Tibial nerve (tissue), 3 donors: ENCODE data around the gene ROBO1.

Experiments used
- CTCF ChIP-seq, 5 experiments: fragments of 200-600 bp in 3 of 5; fragments of 450-650 bp in 2 of 5; sonication (generic) in 3 of 5; IDR thresholded peaks; one replicate each; pipeline ENCODE4 v1.5.1; 2016 to 2019; ENCODE audit warnings: antibody characterized with exemption in 5 of 5, mild to moderate bottlenecking in 3 of 5, moderate library complexity in 2 of 5
- POLR2A ChIP-seq, 2 donors: fragments of 450-650 bp; IDR thresholded peaks; one replicate each; pipeline ENCODE4 v1.6.1; 2017; ENCODE audit warnings: antibody characterized with exemption in 2 of 2, mild to moderate bottlenecking in 2 of 2, moderate library complexity in 2 of 2

DNA sequence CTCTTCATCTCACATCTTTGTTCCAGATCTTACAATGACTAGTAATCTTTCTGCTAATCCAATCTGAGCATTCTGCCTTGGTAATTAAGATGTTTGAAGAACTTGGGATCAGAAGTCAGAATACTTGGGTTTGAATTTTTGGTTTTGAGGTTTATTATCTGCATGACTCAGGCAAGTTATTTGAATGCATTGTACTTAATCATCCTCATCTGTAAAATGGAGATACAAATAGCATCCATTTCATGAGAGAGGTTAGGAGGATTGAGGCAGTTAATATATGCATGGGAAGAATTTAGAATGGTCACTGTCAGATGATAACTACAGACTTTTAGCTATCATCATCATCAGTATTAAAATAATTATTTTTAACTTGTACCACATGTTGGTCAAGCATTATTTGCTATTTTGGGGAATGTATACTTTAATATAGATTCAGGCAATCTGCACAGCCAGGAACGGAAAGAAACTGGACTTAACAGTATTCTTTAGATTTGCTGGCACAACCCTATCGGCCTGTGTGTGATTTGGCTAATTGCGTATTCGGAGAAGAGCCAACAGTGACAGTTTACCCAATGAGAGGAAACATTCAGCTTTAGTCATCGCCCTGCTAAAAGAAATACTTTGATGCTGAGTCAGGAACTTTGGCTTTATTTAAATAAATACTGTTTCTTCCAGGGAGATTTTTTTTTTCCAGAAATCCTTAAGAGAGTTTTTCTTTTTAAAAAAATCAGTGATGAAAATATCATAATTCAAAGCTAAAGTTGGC, 600.0 kb downstream of the ROBO1 start:
- TF ChIP-seq CTCF (IDR thresholded peaks at IDR 0.05) (no peak), POLR2A (IDR thresholded peaks at IDR 0.05) (no peak)
